ENCODE data around the gene FOXP1. TPM values are rescaled to one million over a fixed set of nuclear protein-coding genes. Genes with fewer than 3 reads are reported as not detected.
A peak's percentile ranks its signal among the peaks of the same experiment; 100 is the strongest.

FOXP1 gene
- total RNA-seq, 1 experiment from 2014 or later: 75.3 TPM

DNA sequence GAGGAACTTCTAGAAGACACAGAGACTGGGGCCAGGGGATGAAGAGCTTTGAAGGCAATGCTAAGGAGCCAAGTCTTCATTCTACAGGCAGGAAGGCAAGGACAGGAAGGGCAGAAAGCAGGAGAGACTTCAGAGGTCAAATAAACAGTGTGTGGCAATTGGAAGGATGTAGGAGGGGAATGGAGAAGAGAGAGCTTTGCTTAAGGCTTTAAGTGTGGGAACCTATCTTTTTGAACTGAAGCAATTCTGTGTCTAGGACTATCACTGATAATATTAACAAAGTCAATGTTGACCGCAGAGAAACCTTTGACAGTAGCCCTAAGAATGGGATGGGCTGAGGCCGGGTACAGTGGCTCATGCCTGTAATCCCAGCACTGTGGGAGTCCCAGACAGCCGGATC, 325.0 kb downstream of the FOXP1 start:
- no peaks in the 10 kb centered on the region for H3K9me3 ChIP-seq (ENCODE audit: control insufficient read depth, low read depth, low read length)
- H4K5ac ChIP-seq (ENCODE audit: insufficient read length, low read depth, low read length): no peak overlapping the region
- peak overlapping the region; percentile 11 for H3K27ac ChIP-seq (ENCODE audit: insufficient read length, low read depth, low read length)
- no peak overlapping the region for H2BK20ac ChIP-seq (ENCODE audit: low read depth, low read length, poor library complexity, severe bottlenecking)
- H3K4me1 ChIP-seq (ENCODE audit: insufficient read depth, low read length): peaks cover 4% of the 10 kb centered on the region; the same call in 1 of the 2 replicates
- no peak overlapping the region for H4K91ac ChIP-seq (ENCODE audit: insufficient read length, low read depth, low read length)
- no peak for DNase-seq
- H2BK15ac ChIP-seq (ENCODE audit: low read depth, low read length): no peak overlapping the region
- H3K23me2 ChIP-seq (ENCODE audit: insufficient read length, low read depth, low read length, poor library complexity, severe bottlenecking): no peaks in the 10 kb centered on the region
- no peak overlapping the region for H3K18ac ChIP-seq (ENCODE audit: insufficient read length, low read depth, low read length)
- Mint-ChIP-seq H3K4me3 (no peak overlapping the region), H3K27me3 (ENCODE audit: low read depth) (no peaks in the 10 kb centered on the region), H3K9me3 (no peaks in the 10 kb centered on the region), H3K27ac (peak overlapping the region; percentile 65 to 81 (median 66); a peak in 6 of 7 replicates), H3K36me3 (ENCODE audit: insufficient read depth in 1 of 3, low read depth in 3 of 3) (peaks cover 0 to 4% (median 0%) of the 10 kb centered on the region in 3 experiments; a peak in 1 of 7 replicates), H3K4me1 (peaks cover 42 to 43% of the 10 kb centered on the region in 2 experiments)
- no peak overlapping the region for H2BK5ac ChIP-seq (ENCODE audit: insufficient read length, low read length)
- no peak overlapping the region for H3K56ac ChIP-seq (ENCODE audit: insufficient read length, low read depth, low read length)
- no peak overlapping the region for H3K4ac ChIP-seq (ENCODE audit: low read depth, low read length)
- H3K79me2 ChIP-seq (ENCODE audit: insufficient read depth, low read length): no peaks in the 10 kb centered on the region; the same call in 1 of the 2 replicates
- H2BK12ac ChIP-seq (ENCODE audit: insufficient read length, low read depth, low read length): no peak overlapping the region
- H3K9ac ChIP-seq (ENCODE audit: extremely low read depth, insufficient read length, low read length): no peak overlapping the region
- no CpG with 5 or more reads among the region's 3 CpGs for WGBS (ENCODE audit: extremely low coverage, insufficient read length, low lambda C conversion rate)
- H3K27me3 ChIP-seq (ENCODE audit: insufficient read depth, low read length): no peaks in the 10 kb centered on the region
- H3K23ac ChIP-seq (ENCODE audit: insufficient read length, low read depth, low read length): no peak overlapping the region
- no peak overlapping the region for H4K8ac ChIP-seq (replicated peaks; ENCODE audit: insufficient read length, low read depth, low read length)
- no peak overlapping the region for H2BK120ac ChIP-seq (ENCODE audit: low read depth, low read length, poor library complexity, severe bottlenecking)
- no peak overlapping the region for H2AFZ ChIP-seq (ENCODE audit: low read length)
- no peaks in the 10 kb centered on the region for H3K79me1 ChIP-seq (ENCODE audit: insufficient read depth, low read depth, low read length, poor library complexity, severe bottlenecking)
- H3K4me2 ChIP-seq (ENCODE audit: insufficient read depth, insufficient read length, low read length): no peak overlapping the region
- H4K20me1 ChIP-seq (ENCODE audit: control insufficient read depth, insufficient read depth, insufficient read length): no peaks in the 10 kb centered on the region
- TF ChIP-seq, protein P1, sequence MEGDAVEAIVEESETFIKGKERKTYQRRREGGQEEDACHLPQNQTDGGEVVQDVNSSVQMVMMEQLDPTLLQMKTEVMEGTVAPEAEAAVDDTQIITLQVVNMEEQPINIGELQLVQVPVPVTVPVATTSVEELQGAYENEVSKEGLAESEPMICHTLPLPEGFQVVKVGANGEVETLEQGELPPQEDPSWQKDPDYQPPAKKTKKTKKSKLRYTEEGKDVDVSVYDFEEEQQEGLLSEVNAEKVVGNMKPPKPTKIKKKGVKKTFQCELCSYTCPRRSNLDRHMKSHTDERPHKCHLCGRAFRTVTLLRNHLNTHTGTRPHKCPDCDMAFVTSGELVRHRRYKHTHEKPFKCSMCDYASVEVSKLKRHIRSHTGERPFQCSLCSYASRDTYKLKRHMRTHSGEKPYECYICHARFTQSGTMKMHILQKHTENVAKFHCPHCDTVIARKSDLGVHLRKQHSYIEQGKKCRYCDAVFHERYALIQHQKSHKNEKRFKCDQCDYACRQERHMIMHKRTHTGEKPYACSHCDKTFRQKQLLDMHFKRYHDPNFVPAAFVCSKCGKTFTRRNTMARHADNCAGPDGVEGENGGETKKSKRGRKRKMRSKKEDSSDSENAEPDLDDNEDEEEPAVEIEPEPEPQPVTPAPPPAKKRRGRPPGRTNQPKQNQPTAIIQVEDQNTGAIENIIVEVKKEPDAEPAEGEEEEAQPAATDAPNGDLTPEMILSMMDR (conservative IDR thresholded peaks at IDR 0.05): no peak
- no peak overlapping the region for H2AK5ac ChIP-seq (ENCODE audit: insufficient read length, low read length)
- H3T11ph ChIP-seq (ENCODE audit: low read length): no peak overlapping the region
- H3K14ac ChIP-seq (ENCODE audit: insufficient read depth, low read length): no peak overlapping the region

Measured in H9 (cell line).